GM21526 (cell line): Measurements from ENCODE around the gene TMEM53.

Experiments
- ATAC-seq: cut with Tn5 transposase; IDR thresholded peaks from one replicate; pipeline ENCODE4 v1.9.1; 2021; ENCODE audit warnings: moderate library complexity; ENCODE audit not compliant: unreplicated experiment, low FRiP score

Gene TMEM53

DNA sequence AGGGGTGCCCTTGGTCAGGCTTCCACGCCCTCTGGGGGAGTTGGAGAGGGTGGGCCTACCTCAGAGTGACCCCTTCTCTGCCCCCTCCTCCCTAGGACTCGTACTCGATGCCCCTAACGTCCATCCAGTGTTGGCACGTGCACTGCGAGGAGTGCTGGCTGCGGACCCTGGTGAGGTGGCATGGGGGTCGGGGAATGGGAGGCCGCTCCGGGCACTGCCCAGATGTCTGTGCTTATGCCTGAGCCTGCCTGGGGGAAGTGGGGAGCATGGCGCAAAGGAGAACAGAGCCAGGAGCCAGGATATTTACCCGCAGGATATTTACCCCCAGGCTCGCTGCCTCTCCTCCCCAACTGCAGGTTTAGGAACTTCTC is 24.5 kb downstream of the TMEM53 start:
- ATAC-seq = no peak

DNA sequence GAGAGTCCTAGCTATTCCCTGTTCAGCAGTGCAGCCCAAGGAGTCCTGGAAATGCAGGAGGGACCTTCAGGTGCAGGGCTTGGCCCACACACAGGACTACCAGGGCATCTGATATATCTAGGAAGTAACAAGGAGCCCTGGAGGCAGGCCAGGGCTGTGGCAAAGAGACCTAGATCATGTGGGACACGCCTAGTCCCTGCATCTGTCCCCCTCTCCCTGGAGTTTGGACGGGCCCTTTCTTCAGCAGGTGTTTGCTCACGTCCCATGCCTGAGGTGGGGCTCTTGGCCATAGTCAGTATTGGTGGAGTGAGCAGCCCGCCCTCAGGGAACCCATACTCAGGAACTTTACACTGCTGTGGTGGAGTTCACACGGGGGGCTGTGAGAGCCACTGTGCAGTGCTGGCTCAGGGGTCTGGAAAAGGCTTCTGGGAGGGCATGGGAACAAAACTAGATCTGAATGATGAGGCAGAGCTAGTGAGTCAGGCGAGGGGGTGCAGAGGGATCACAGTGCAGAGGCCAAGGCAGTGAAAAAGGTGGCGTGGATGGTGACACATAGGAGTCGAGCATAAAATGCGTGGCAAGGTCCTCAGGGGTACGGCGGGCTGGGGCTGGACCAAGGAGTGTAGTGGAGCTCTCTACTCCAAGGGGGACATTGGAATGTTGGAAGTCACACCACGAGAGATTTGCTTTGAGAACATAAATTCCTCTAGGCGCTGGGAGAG is 25.6 kb downstream of the TMEM53 start:
- no peak for ATAC-seq

DNA sequence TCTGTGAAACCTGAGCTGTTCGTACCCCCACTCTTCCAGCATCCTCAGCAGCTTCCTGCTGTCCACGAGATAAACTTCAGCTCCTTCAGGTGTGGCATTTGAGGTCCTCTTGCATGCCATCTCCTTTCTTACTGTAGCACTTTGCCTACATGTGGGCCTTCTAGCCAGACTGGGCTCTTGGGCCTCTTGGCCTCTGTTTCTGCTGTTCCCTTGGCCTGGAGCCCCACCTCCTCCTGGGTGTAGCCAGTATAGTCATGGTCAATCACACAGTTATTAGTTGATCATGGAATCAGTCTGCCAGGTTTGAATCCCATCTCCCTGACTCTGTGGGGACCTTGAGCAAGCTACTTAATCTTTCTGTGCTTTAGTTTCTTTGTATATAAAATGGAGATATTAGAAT is 26.4 kb downstream of the TMEM53 start:
- ATAC-seq = no peak

DNA sequence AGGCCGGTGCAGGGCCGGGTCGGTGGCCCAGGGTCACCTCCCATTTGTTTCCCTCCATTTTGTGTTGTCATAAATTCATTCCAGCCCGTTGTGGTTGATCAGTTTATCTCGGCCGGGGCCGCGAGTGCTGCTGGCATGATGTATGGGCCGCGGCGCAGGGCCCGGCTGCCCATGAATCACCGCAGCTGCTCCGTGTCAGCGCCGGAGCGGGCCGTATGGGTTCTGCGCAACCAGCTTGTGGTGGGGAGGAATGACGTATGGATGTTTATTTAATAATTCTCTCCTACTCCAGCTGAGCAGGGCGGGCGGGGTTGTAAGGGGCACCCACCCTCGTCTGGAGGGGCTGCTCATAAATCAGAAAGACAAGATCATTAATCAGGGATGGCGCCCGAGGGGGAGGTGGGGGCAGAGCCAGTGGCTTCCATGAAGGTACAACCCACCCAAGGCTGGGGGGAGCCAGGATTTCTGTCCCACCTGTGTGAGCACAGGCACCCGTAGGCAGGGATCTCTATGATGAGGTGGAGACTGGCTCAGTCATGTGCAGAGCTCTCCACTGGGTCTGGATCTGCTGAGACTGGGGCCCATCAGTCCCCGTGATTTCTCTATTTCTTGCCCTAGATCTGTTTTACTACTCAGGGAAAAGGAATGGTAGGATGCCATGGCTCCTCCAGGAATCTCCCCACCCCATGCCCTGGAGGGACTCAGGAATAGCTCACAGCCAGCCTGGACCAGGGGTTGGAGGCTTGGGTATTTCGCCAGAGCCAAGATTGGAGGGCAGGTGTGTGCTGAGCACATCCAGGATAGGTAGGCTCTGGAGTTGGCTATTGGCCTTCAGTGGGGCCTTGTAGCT is 27.8 kb downstream of the TMEM53 start:
- ATAC-seq = no peak

DNA sequence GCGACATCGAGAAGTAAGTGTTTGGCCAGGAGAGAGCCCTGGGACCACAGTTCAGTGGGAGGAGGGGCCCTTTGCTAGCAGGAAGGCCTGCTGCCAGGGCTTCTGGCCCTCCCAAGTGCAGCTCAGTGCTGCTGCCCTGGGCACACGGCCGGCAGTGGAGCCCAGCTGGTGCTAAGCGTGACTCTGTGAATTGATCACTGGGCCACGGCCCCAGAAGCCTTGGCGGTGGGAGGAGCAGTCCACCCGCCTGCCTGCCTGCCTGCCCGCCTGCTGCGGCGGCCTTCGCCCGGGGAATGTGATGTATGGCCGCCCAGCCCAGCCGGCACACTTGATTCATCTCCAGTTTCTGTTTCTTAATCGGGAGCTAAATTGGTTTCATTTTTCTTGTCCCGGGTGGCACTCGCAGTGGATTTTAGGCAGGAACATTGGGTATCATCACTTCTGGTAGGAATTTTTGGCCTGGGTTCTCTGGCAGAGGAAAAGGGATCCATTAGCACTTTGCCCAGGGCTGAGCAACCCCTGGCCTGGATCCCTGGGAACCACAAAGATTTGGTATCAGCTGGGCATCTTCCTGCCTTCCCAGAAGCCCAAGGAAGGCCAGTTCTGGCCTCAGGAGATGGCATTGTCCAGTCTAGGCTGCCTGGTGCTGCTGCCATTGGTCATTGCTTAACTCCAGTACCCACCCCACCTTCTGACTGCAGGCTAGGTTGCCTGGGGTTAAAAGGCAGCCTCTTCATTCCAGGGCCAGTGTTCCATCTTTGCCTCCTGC is 28.6 kb downstream of the TMEM53 start:
- no peak for ATAC-seq

DNA sequence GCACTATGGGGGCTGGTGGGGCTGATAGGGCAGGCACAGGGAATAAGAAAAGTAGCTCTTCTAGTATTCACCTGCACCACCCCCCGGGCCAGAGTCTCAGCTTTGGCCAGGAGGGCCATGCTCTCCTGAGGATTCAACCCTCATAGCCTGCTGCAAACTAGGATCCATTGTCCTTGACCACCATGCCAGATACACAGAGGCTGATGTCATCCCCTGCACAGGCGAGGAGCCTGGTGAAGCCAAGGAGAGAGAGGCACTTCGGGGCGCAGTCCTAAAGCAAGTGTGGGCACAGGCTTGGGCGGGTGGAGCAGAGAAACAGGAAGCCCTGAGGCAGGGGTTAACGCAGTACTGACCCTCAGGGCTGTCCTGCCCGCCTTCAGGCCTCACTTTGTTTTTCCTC is 29.5 kb downstream of the TMEM53 start:
- ATAC-seq = no peak

DNA sequence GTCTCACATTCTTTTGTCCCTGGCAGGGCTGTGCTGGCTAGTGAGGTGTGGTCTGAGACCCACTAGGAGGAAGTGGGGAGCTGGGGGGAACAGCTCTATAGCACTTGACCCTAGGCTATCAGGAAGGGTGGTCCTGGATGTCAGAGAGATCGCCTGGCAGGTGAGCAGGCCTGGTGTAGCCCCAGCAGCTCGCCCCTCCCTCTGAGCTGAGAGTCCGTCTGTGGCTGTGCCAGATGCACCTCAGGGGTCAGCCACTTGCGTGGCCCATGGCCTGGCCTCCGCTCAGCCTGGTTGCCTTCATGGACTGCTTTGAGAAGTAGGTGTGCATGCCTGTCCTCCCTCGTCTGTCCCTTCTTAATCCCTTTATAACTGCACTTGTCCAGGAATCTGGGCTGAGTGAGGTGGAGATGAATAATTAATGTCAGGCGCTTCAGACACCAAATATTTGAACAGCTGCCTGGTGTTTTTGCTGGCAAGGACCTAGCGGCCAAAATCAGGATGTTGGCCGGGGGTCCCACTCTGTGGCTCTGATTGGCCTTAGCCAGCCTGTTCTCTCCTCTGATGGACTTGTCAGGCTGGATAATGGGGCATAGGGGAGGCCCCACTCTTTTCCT is 30.5 kb downstream of the TMEM53 start:
- ATAC-seq = no peak

DNA sequence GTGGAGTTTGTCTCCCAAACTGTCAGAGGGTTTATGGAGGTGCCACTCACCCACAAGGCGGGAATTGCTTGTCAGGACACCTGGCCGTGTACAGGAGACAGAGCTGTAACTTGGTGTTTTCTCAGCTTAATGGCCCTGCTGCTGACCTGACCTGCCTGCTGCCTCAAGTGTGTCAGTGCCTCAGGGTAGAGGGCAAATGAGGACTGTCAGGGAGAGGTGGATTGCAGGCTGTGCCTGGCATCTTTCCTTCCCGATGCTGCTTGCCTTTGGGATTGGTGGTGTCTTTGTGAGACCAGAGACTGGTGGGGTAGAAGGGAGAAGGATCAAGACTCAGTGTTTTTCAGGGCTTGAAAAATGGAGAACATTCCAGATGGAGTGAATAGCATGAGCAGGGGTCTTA is 31.4 kb downstream of the TMEM53 start:
- ATAC-seq = no peak

DNA sequence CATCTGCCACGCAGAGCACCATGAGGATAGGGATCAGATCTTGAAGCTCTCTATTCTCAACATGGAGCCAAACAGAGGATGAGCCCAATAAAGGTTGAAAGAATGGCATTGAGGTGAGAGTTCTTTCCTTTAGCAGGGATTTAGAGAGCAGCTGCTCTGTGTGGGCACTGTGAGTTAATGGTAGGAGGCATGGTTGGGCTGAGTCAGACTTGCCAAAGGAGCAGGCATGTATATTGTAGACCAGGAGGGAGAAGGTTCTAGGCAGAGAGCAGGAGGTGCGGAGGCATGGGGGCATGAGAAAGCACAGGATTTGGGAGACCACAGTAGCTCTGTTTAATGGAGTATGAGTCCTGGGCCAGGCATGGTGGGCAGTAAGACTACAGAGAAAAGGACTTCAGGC is 32.0 kb downstream of the TMEM53 start:
- no peak for ATAC-seq

DNA sequence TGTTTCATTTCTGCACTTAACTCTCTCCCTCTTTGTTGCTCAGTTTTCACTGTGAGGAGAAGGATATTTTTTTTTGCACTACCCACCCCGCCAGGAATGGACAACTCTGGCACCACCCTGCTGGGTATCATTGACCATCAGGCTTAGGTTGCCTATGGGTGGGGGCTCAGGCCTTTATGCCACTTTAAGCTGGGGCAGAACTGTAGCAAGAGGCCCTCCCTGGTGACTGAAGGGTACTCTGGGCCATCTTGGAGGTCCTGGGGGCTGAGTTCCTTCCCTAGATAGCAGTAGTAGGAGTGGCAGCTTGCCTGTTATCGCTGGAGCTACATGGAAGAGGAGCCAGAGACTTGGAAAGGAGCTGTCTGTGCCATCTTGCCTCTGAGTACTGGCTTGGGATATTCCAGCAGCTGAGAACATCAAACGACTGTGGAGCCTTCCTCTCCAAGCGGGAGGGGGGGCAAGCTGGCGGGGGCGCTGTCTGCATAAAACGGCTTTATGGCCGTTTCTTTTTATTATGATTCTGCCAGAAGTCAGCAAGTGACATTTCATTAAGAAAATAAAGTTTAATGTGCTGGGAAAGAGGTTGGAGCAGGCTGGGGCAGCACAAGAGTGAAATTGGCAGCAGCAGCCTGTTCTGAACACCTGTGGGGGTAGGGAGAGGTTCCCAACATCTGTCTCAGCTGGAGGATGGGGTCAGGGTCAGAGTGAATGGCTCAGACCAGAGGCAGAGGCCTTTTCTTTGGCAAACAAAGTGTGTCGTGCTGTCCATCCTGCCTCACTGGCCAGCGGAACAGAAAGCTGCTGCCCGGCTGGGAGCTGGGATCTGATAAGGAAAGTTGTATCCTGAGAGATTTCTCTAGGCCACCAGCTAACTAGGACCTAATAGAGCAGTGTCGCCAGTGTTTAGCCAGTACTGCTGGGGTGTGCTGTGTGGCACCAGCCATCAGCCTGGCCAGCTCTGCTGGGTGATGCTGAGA is 32.9 kb downstream of the TMEM53 start:
- no peak for ATAC-seq

DNA sequence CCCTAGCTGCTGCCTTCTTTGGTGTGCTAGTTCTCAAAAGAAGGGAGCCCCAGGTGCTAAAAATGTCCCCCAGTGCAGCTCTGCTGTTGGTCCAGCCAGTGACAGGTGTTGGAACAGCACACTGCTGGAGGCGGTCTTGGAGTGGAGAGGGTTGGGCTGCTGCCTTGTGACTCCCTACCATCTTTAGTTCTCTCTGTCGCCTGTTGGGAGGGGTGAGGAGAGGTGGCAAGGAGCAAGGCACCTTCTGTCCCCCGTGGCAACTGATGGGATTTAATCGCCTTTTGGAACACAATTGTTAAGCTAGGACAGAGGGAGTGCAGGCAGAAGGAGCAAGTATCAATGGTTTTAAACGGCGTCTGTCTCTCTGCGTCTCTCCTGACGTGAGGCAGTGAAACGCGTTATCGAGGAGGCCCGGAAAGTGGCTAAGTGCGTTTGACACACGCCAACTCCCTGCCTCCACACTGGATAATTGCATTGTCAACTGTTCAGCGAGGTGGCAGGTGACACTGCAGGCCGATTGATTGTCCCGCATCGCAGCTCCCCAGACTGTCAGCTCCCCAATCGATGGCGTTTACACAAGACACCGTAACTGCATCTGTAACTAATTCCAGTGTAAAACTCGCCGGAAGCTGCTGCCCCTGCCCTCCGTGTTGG is 34.0 kb downstream of the TMEM53 start:
- ATAC-seq = no peak

DNA sequence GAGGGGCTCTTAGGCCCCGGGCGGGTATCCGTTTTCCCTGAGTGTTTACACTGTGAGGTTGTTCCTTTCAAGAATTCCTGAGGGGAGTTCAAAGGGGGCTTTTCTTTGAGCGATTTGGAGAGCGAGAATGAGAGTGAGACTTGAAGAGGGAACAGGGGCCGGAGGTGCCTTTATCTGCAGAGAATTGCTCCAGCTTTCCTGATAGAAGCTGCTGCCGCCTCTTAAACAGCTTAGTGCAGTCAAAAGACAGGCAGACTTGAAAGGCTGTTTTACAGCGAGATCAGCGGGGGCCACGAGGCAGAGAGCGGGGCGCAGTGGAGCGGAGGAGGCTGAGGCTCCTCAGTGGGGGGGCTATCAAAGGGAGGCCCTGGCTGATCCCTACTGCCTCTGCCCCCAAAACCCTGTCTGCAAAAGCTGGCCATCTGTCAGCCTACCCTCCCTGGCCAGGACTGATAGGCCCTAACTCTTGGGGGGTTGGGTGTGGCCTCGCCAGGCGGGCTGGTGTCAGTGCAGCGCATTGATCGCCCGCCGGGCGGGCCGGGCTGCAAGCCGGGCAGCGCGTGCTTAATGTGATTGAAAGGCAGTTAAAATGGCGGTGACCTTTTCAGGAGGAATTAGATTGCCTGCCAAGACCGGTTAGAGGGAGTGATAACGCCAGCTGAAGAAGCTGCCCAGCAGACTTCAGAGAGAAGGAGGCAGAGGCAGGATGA is 36.4 kb downstream of the TMEM53 start:
- ATAC-seq = no peak

DNA sequence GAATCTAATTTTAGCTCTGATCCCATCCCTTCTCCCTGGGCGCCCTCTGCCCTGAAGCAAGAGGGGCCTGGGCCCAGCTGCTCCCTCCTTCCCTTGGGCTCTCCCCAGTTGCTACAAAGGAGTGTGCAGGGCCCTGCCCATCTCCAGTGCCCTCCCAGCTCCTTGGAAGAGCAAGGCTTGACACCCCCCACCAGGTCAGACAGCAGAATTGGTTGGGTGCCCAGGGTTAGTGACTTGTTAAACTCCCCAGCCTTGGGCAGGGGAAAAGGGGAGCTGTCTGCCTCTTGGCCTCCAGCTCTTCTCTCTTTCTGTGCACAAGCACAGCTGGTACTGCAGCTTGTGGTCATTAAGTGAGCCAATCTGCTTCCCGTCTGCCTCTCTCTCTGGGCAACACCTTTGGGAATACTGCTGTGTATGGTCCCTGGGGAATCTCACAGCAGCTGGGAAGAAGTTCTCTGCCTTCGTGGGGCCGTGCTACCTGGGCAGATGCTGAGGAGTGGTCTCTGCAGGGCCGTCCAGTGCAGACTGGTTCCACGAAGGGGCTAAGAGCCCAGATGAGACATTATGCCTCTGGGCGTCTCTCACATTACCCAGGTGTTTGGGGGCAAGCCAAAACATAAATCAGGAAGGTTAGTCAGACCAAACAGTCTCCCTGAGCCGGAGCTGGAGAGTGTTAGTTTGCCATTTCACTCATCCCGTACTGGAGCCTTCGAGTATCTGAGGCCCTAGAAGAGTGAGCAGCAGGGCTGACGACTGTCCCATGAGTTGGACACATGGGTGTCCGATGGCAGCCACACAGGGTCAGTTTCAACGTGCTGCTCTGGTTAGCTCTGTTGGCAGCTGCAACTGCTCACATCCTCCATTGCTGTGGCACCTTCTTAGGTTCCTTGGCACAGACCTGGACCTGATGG is 37.3 kb downstream of the TMEM53 start:
- ATAC-seq = no peak

DNA sequence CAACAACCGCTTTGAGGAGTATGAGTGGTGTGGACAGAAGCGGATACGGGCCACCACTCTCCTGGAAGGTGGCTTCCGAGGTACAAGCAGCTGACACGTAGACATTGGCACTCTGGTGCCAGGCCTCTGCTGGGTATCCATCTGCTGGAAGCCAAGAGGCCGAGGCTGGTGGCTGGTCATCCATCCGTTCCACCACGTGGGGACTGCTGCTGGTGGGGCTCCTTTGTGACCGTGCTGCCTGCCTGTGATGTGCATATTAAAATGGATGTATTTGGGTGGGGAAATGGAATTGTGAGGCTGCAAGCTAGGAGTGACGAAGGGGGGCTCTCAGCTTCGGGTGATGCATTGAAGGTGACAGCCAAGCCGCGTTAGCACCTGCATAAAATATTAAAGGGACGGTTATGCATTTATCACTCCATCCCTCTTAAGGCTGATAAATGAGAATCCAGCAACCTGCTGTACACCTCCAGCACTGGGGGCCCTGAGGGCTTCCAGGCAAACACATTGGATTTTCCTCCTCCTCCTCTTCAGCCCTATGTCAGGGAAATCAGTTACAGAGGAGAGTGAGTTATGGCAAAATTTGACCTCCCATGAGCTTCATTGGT is 38.1 kb downstream of the TMEM53 start:
- no peak for ATAC-seq

DNA sequence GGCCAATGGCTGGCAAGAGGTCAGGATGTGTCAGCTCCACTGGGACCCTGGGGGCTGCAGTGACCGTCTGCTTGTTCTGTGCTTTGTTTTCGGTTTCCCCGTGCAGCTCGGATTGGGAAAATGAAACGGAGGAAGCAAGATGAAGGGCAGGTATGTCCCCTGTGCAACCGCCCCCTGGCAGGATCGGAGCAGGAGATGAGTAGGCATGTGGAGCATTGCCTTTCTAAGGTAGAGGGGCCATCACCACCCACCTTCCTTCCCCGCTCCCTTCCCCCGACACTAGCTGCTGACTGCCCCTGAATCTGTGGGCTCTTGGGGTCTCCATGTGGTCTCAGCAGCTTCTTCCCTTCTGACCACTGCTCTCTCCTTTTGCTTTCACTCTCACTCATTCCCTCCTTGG is 38.8 kb downstream of the TMEM53 start:
- ATAC-seq = no peak

DNA sequence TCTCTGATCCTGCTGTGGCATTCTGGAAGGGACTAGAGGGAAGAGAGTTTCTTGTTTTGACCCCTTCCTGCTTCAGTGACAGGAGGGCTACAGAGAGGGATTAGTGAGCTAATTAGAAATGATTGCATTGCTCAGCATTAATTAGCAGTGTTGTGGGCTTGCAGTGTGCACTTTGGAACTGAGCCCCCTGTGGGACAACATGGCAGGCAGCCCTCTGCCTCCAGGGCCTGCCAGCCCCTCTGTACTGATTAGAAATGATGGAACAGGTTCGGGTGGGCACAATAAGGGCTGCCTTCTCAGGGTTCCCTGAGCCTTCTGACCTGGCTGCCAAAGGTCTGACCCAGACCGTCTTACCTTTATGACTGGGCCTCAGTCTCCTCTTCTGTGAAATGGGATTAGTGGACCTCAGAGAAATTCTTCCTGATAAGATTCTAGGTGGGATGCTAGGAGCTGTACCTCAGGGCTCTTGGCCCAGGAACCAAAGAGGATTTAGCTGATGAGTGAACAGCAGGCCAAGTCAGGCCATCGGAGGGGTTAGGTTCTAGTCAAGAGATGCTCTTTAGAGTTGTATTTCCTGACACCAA is 39.6 kb downstream of the TMEM53 start:
- ATAC-seq = no peak

DNA sequence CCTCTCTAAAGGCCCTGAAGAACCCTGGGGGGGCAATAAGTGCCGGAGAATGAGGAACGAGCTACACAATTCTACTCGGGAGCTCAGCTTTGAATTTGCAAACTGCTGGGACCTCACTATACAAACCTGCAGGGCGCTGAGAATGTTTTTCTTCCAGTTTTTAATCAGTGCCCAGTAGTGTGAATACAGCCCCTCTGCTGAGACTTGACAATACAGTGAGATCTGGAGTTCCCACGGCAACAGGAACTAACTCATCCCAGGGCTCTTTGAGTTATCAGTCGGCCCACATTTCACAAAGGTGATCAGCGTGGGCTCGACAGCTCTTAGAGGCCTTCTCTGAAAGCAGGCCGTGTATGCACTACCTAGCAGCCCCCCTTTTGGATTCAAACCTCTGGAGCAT is 41.7 kb downstream of the TMEM53 start:
- no peak for ATAC-seq
